HL-60 (cell line): Measurements from ENCODE around the gene SLC10A2.

Experiments
- DNase-seq, 2 experiments: peaks; one replicate each; pipeline ENCODE4 v3.0.0-alpha.2; 2010 to 2020; ENCODE audit warnings: low read depth in 1 of 2, low spot score in 1 of 2
- H3K27ac ChIP-seq: fragments of 250-450 bp; sonication (Bioruptor Pico); replicated peaks from 2 replicates; pipeline ENCODE4 v1.5.1; 2020; ENCODE audit warnings: mild to moderate bottlenecking, moderate library complexity
- H3K27me3 ChIP-seq: fragments of 250-450 bp; sonication (Bioruptor Pico); 2 replicates; pipeline ENCODE4 v1.5.1; 2021; ENCODE audit warnings: mild to moderate bottlenecking, moderate library complexity; ENCODE audit not compliant: insufficient read depth, poor library complexity, severe bottlenecking
- H3K4me3 ChIP-seq: replicated peaks from 2 replicates; pipeline ENCODE4 v1.5.1; 2011; ENCODE audit warnings: mild to moderate bottlenecking, control low read depth, low read length; ENCODE audit not compliant: insufficient read depth
- CTCF ChIP-seq: IDR thresholded peaks from one replicate; pipeline ENCODE4 v1.5.1; 2011; ENCODE audit warnings: low read length, control low read depth, inconsistent platforms; ENCODE audit not compliant: insufficient read depth
- GABPA ChIP-seq: IDR thresholded peaks from 2 replicates; pipeline ENCODE4 v1.6.1; 2012; ENCODE audit warnings: low read depth
- POLR2AphosphoS5 ChIP-seq: IDR thresholded peaks from 2 replicates; pipeline ENCODE4 v1.6.1; 2012; ENCODE audit warnings: low read depth
- REST ChIP-seq: IDR thresholded peaks from 2 replicates; pipeline ENCODE4 v1.6.1; 2012; ENCODE audit warnings: low read depth; ENCODE audit not compliant: insufficient replicate concordance
- SPI1 ChIP-seq: IDR thresholded peaks from 2 replicates; pipeline ENCODE4 v1.6.1; 2012; ENCODE audit warnings: low read depth, mild to moderate bottlenecking, borderline replicate concordance

SLC10A2 gene

GRCh38 chr13:103087275-103087674, 21.1 kb upstream of the SLC10A2 start:
- Histone ChIP-seq H3K27ac (no peak overlapping the region), H3K4me3 (no peak overlapping the region), H3K27me3 (no peaks in the 10 kb centered on the region)
- no peak for DNase-seq
- no peak for TF ChIP-seq SPI1
- TF ChIP-seq GABPA = no peak
- no peak for TF ChIP-seq REST
- TF ChIP-seq CTCF = no peak
- no peak for TF ChIP-seq POLR2AphosphoS5

- DNase-seq = no peak
- H3K4me3 ChIP-seq = no peak overlapping the region
- H3K27ac ChIP-seq = no peak overlapping the region
Observed at GRCh38 chr13:103081435-103081834, 15.2 kb upstream of the SLC10A2 start.

GRCh38 chr13:103078158-103078557, 11.9 kb upstream of the SLC10A2 start:
- DNase-seq = no peak
- H3K27ac ChIP-seq = no peak overlapping the region
- H3K27me3 ChIP-seq = peaks cover 8% of the 10 kb centered on the region
- no peak overlapping the region for H3K4me3 ChIP-seq
- no peak for TF ChIP-seq POLR2AphosphoS5
- TF ChIP-seq REST = no peak
- no peak for TF ChIP-seq GABPA
- TF ChIP-seq SPI1 = no peak
- no peak for TF ChIP-seq CTCF

More at GRCh38 chr13:103081435-103081834, 15.2 kb upstream of the SLC10A2 start:
- TF ChIP-seq CTCF (no peak), REST (no peak), GABPA (no peak), SPI1 (no peak), POLR2AphosphoS5 (no peak)
- peaks cover 8% of the 10 kb centered on the region for H3K27me3 ChIP-seq
